ENCODE data around the gene NRP1. TPM values are rescaled to one million over a fixed set of nuclear protein-coding genes. Genes with fewer than 3 reads are reported as not detected.

Gene NRP1
- total and polyA plus RNA-seq, 2 of the 8 experiments (the other 6 are each of a cell fraction or from before 2014, with no cell fraction given) = 1.2 to 2.1 TPM

DNA sequence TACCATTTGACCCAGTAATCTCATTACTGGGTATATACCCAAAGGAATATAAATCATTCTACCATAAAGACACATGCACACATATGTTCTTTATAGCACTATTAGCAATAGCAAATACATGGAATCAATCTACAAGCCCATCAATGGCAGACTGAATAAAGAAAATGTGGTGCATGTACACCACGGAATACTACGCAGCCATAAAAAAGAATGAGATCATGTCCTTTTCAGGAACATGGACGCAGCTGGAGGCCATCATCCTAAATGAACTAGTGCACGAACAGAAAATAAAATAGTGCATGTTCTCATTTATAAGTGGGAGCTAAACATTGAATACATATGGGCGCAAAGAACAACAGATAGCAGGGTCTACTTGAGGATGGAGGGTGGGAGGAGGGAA is 26.6 kb downstream of the NRP1 start:
- Histone ChIP-seq H3K23me2 (ENCODE audit: low read depth, low read length) (no peaks in the 10 kb centered on the region), H3K14ac (ENCODE audit: insufficient read length) (no peak overlapping the region), H2AFZ (ENCODE audit: low read length) (no peak overlapping the region), H4K91ac (replicated peaks; ENCODE audit: insufficient read length, low read length) (no peak overlapping the region), H3K4me2 (ENCODE audit: insufficient read depth in 1 of 2, low read depth in 2 of 2, low read length in 2 of 2) (no peak overlapping the region), H3K36me3 (ENCODE audit: control insufficient read depth in 2 of 4, insufficient read depth in 4 of 4, low read length in 3 of 4) (no peaks in the 10 kb centered on the region), H3K23ac (ENCODE audit: insufficient read length) (no peak overlapping the region), H3K4ac (replicated peaks; ENCODE audit: insufficient read length, low read depth, low read length) (no peak overlapping the region), H2BK12ac (ENCODE audit: low read depth, low read length) (no peak overlapping the region), H3K27me3 (replicated peaks in 1 of 4; ENCODE audit: control insufficient read depth in 3 of 4, extremely low read depth in 1 of 4, insufficient read depth in 3 of 4, low read length in 3 of 4) (no peaks in the 10 kb centered on the region), H3K27ac (ENCODE audit: low read depth, low read length) (no peak overlapping the region), H2BK120ac (replicated peaks; ENCODE audit: low read depth, low read length) (no peak overlapping the region), H3K79me1 (ENCODE audit: low read depth, low read length) (no peaks in the 10 kb centered on the region), H3K9me3 (ENCODE audit: insufficient read depth in 2 of 2, low read depth in 1 of 2, low read length in 1 of 2) (no peaks in the 10 kb centered on the region), H2BK20ac (ENCODE audit: low read length) (no peak overlapping the region), H2BK15ac (ENCODE audit: low read length) (no peak overlapping the region), H3K56ac (replicated peaks; ENCODE audit: insufficient read length, low read depth, low read length) (no peak overlapping the region), H3K18ac (ENCODE audit: extremely low read depth, low read length) (no peak overlapping the region), H2BK5ac (ENCODE audit: low read depth, low read length) (no peak overlapping the region), H4K20me1 (replicated peaks in 1 of 2; ENCODE audit: control insufficient read depth in 1 of 2, insufficient read depth in 2 of 2, low read length in 2 of 2) (no peaks in the 10 kb centered on the region), H3K4me1 (replicated peaks in 1 of 4; ENCODE audit: control insufficient read depth in 3 of 4, insufficient read depth in 4 of 4, low read length in 3 of 4) (no peaks in the 10 kb centered on the region; a peak in 1 of 7 replicates), H4K5ac (ENCODE audit: insufficient read length, low read depth, low read length) (no peak overlapping the region), H2AK5ac (ENCODE audit: low read depth, low read length) (no peak overlapping the region), H4K8ac (ENCODE audit: extremely low read depth, insufficient read depth, low read length) (no peak overlapping the region), H3K79me2 (ENCODE audit: control insufficient read depth in 1 of 2, insufficient read depth in 2 of 2, low read length in 2 of 2) (no peaks in the 10 kb centered on the region), H3K9ac (replicated peaks in 1 of 4; ENCODE audit: extremely low read depth in 1 of 4, low read depth in 3 of 4, low read length in 3 of 4) (no peak overlapping the region), H3K4me3 (ENCODE audit: extremely low read depth in 1 of 4, insufficient read depth in 2 of 4, low read depth in 3 of 4, low read length in 4 of 4) (no peak overlapping the region)
- POLR2A ChIA-PET (ENCODE audit: partially characterized antibody) = interaction anchor here (0.6 kb wide), 1 partner anchor 58 kb away, joined by 3 read pairs; no protein-coding TSS in a partner anchor
- CTCF ChIA-PET (ENCODE audit: partially characterized antibody) = no interaction called here
- WGBS, 2 experiments (ENCODE audit: extremely low coverage in 1 of 2, insufficient coverage in 1 of 2, insufficient read length in 1 of 2, insufficient replicate concordance in 2 of 2, low coverage in 1 of 2, low lambda C conversion rate in 2 of 2, missing lambda C conversion rate in 1 of 2) = 96% methylated on average over 5 of the region's 5 CpGs; no CpG with 5 or more reads in 1 of the 2 experiments
- no peak for TF ChIP-seq GABPA (IDR thresholded peaks at IDR 0.05; ENCODE audit: borderline replicate concordance, insufficient read depth, low read length)
- TF ChIP-seq SUZ12 (IDR thresholded peaks at IDR 0.05; ENCODE audit: low read length) = no peak
- no peak for TF ChIP-seq RAD21 (IDR thresholded peaks at IDR 0.05 in 1 of 2, conservative IDR thresholded peaks at IDR 0.05 in 1 of 2; ENCODE audit: low read depth in 2 of 2, low read length in 2 of 2)
- TF ChIP-seq POLR2A (IDR thresholded peaks at IDR 0.05; ENCODE audit: control extremely low read depth in 1 of 2, low read depth in 2 of 2, low read length in 2 of 2) = no peak
- no peak for TF ChIP-seq TAF7 (optimal IDR thresholded peaks at IDR 0.05; ENCODE audit: borderline replicate concordance, low read depth, low read length)
- no peak for TF ChIP-seq CBX8 (IDR thresholded peaks at IDR 0.05; ENCODE audit: borderline replicate concordance, low read depth, low read length)
- TF ChIP-seq SIN3A (conservative IDR thresholded peaks at IDR 0.05 in 1 of 2, IDR thresholded peaks at IDR 0.05 in 1 of 2; ENCODE audit: low read depth in 1 of 2, low read length in 2 of 2) = no peak
- TF ChIP-seq NANOG (IDR thresholded peaks at IDR 0.05; ENCODE audit: insufficient read depth, low read depth, low read length, poor library complexity, severe bottlenecking) = no peak
- no peak for TF ChIP-seq FOSL1 (IDR thresholded peaks at IDR 0.05; ENCODE audit: insufficient read depth, low read depth, low read length)
- no peak for FAIRE-seq
- no peak for DNase-seq (ENCODE audit: low read depth in 1 of 2, low spot score in 2 of 2)
